ENCODE results near the gene ITGB8.

Gene ITGB8

GRCh38 chr7:20354610-20355528 is 24.2 kb downstream of the ITGB8 start:
- ChIA-PET POLR2A (no interaction called here), CTCF (interaction anchor here (1.1 kb wide), 1 partner anchor 10 kb away, joined by 4 read pairs; no protein-coding TSS in a partner anchor)

GRCh38 chr7:20358106-20358505 is 27.4 kb downstream of the ITGB8 start:
- DNase-seq (ENCODE audit: extremely low spot score), result no peak
- TF ChIP-seq CTCF (IDR thresholded peaks at IDR 0.05; ENCODE audit: control extremely low read depth, extremely low read depth, low read depth, missing control alignments), result no peak
- POLR2A ChIA-PET, result no interaction called here
- CTCF ChIA-PET, result no interaction called here

More at GRCh38 chr7:20354610-20355528, 24.2 kb downstream of the ITGB8 start:
- no peak for TF ChIP-seq CTCF (IDR thresholded peaks at IDR 0.05; ENCODE audit: control extremely low read depth, extremely low read depth, low read depth, missing control alignments)
- no peak for DNase-seq (ENCODE audit: extremely low spot score)

- DNase-seq (ENCODE audit: extremely low spot score), result no peak
- CTCF ChIA-PET, result interaction anchor here (1.0 kb wide), 1 partner anchor 8 kb away, joined by 3 read pairs; no protein-coding TSS in a partner anchor
- no peak for TF ChIP-seq CTCF (IDR thresholded peaks at IDR 0.05; ENCODE audit: control extremely low read depth, extremely low read depth, low read depth, missing control alignments)
- POLR2A ChIA-PET, result no interaction called here
Observed at GRCh38 chr7:20358762-20359282, 28.1 kb downstream of the ITGB8 start.

GRCh38 chr7:20359341-20359963 is 28.8 kb downstream of the ITGB8 start:
- ChIA-PET CTCF (interaction anchor here (0.8 to 1.0 kb wide), 2 partner anchors 9 to 15 kb away, joined by 3 read pairs; no protein-coding TSS in a partner anchor), POLR2A (no interaction called here)
- DNase-seq (ENCODE audit: extremely low spot score), result no peak
- TF ChIP-seq CTCF (IDR thresholded peaks at IDR 0.05; ENCODE audit: control extremely low read depth, extremely low read depth, low read depth, missing control alignments), result no peak

GRCh38 chr7:20362574-20363253 is 32.0 kb downstream of the ITGB8 start:
- no peak for TF ChIP-seq CTCF (IDR thresholded peaks at IDR 0.05; ENCODE audit: control extremely low read depth, extremely low read depth, low read depth, missing control alignments)
- ChIA-PET POLR2A (no interaction called here), CTCF (no interaction called here)
- DNase-seq (ENCODE audit: extremely low spot score), result no peak

- ChIA-PET CTCF (no interaction called here), POLR2A (no interaction called here)
- TF ChIP-seq CTCF (IDR thresholded peaks at IDR 0.05; ENCODE audit: control extremely low read depth, extremely low read depth, low read depth, missing control alignments), result no peak
- no peak for DNase-seq (ENCODE audit: extremely low spot score)
Observed at GRCh38 chr7:20364571-20365196, 34.0 kb downstream of the ITGB8 start.
